HFFc6 (cell line): ENCODE measurements around the gene ZIC2. TPM values are rescaled to one million over a fixed set of nuclear protein-coding genes. Genes with fewer than 3 reads are reported as not detected.
"Not testable (repeated sequence)": the region's sequence is repeated elsewhere in the genome, so short reads cannot be mapped to it uniquely, and the experiment has no call there.

Experiments used
- DNase-seq: peaks from one replicate; pipeline ENCODE4 v3.0.0-alpha.2; 2018
- H3K27ac Mint-ChIP-seq: 2 replicates; pipeline ENCODE4 v1.8.0; 2020; ENCODE audit warnings: mild to moderate bottlenecking, mixed read lengths
- H3K27me3 Mint-ChIP-seq: 2 replicates; pipeline ENCODE4 v1.8.0; 2021; ENCODE audit warnings: mild to moderate bottlenecking, moderate library complexity, mixed read lengths; ENCODE audit not compliant: insufficient read depth
- H3K36me3 Mint-ChIP-seq: 2 replicates; pipeline ENCODE4 v1.8.0; 2021; ENCODE audit warnings: low read depth, mixed read lengths
- H3K4me1 Mint-ChIP-seq: 2 replicates; pipeline ENCODE4 v1.8.0; 2020; ENCODE audit warnings: low read depth, mixed read lengths
- H3K4me3 Mint-ChIP-seq: 2 replicates; pipeline ENCODE4 v1.8.0; 2020; ENCODE audit warnings: mild to moderate bottlenecking, moderate library complexity, mixed read lengths
- H3K9me3 Mint-ChIP-seq: 2 replicates; pipeline ENCODE4 v1.8.0; 2020; ENCODE audit warnings: mild to moderate bottlenecking, mixed read lengths
- total RNA-seq, 6 experiments: library from RNA; stranded (reverse); fragmentation: NEBNext Ultra II Directional; extraction: Animal tissue kit (Norgen Biotek cat#: 25700); gene quantifications; 2 replicates in 1 of 6; 3 replicates in 5 of 6; pipeline ENCODE4 v1.2.3, GENCODE V29; 2021
- TF ChIP-seq, protein P1 (sequence below): fragments of 200-600 bp; sonication (generic); IDR thresholded peaks from 2 replicates; pipeline ENCODE4 v1.5.0; 2021; ENCODE audit warnings: antibody characterized with exemption, mild to moderate bottlenecking

The ZIC2 gene
- total RNA-seq, 6 experiments from 2014 or later: 0.07 to 1.9 (median 1.2) TPM; not detected in 1

DNA sequence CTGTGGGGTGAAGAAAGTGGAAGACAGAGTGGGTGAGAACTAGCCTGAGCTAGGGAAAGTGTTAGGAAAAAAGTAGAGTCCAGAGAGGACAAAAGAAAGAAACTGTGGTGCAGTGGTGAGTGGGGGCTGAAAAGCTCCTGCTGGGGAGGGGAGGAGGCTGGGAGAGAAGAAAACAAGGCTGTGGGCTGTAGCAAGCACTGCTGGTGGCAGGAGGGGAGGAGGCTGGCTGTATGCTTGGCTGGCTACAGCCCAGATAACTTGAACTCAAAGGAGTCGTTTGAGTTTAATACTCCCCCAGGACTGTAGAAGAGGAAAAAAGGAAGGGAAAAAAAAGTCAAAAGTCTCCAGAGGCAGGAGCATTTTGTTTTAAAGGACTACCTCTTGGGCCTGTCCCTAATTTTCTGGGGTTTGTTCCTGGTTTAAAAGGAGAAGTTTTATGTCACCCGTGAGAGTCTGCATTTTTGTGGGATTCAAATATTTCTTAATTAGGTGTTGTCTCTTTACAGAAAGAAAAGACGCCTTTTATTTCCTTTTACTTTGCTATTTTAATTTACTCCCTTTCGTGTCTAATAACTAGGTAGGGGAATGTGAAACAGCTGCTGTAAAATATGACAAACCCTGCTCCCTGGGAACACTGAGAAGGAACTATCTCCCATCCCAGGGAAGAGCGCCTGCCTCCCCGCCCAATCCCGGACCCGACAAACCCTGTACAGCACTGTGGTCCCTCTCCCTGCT, 31.7 kb upstream of the ZIC2 start:
- no peak overlapping the region for H3K4me3 Mint-ChIP-seq
- no peak overlapping the region for H3K27ac Mint-ChIP-seq
- DNase-seq: no peak
- H3K4me1 Mint-ChIP-seq: no peaks in the 10 kb centered on the region
- H3K9me3 Mint-ChIP-seq: no peaks in the 10 kb centered on the region
- TF ChIP-seq, protein P1, sequence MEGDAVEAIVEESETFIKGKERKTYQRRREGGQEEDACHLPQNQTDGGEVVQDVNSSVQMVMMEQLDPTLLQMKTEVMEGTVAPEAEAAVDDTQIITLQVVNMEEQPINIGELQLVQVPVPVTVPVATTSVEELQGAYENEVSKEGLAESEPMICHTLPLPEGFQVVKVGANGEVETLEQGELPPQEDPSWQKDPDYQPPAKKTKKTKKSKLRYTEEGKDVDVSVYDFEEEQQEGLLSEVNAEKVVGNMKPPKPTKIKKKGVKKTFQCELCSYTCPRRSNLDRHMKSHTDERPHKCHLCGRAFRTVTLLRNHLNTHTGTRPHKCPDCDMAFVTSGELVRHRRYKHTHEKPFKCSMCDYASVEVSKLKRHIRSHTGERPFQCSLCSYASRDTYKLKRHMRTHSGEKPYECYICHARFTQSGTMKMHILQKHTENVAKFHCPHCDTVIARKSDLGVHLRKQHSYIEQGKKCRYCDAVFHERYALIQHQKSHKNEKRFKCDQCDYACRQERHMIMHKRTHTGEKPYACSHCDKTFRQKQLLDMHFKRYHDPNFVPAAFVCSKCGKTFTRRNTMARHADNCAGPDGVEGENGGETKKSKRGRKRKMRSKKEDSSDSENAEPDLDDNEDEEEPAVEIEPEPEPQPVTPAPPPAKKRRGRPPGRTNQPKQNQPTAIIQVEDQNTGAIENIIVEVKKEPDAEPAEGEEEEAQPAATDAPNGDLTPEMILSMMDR: no peak
- H3K36me3 Mint-ChIP-seq: no peaks in the 10 kb centered on the region
- peaks cover 66% of the 10 kb centered on the region for H3K27me3 Mint-ChIP-seq

DNA sequence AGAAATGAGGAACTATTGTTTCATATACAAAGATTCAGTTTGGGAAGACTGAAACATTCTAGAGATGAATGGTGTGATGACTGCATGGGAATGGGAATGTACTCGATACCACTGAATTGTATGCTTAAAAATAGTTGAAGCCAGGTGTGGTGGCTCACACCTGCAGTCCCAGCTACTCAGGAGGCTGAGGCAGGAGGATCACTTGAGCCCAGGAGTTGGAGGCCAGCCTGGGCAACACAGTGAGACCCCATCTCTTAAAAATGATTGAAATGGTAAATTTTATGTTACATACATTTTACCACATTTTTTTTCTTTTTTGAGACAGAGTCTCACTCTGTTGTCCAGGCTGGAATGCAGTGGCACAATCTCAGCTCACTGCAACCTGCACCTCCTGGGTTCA, 29.9 kb upstream of the ZIC2 start:
- H3K4me1 Mint-ChIP-seq, H3K36me3 Mint-ChIP-seq, DNase-seq, H3K4me3 Mint-ChIP-seq, H3K9me3 Mint-ChIP-seq, H3K27ac Mint-ChIP-seq: not testable (repeated sequence)
- H3K27me3 Mint-ChIP-seq: peaks cover 68% of the 10 kb centered on the region

DNA sequence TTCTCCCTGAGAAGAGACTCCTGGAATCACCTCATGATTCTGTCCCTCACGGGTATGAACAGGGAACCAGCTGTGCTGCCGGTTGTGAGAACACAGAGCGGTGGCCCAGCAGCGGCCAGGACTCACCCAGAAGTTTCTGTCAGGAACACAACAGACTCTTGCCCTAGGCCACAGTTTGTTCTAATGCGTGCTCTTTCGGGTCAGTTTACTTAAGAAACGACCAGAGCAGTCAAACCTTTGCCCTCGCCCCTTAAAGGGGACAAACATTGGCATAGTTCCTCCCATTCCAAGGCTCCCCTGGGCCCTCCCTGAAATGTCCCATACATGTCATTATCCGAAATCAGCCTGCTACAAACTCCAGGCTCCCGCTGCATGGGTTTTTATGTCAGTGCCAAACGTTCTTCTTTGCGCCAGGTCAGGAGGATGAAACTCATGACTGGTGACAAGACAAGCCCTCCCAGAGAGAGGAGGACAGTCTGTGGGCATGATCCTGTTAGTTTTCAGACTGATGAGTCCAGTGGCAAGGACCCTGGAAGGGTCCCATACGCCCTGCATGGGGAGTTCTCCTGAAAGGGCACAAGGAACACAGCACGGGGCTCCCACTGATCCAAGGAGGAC, 28.3 kb upstream of the ZIC2 start:
- no peak for DNase-seq
- Mint-ChIP-seq H3K36me3 (no peaks in the 10 kb centered on the region), H3K4me1 (peaks cover 11% of the 10 kb centered on the region; the same call in 1 of the 2 replicates), H3K27me3 (peaks cover 73% of the 10 kb centered on the region), H3K27ac (no peak overlapping the region), H3K4me3 (no peak overlapping the region), H3K9me3 (no peaks in the 10 kb centered on the region)
- TF ChIP-seq, protein P1: no peak

DNA sequence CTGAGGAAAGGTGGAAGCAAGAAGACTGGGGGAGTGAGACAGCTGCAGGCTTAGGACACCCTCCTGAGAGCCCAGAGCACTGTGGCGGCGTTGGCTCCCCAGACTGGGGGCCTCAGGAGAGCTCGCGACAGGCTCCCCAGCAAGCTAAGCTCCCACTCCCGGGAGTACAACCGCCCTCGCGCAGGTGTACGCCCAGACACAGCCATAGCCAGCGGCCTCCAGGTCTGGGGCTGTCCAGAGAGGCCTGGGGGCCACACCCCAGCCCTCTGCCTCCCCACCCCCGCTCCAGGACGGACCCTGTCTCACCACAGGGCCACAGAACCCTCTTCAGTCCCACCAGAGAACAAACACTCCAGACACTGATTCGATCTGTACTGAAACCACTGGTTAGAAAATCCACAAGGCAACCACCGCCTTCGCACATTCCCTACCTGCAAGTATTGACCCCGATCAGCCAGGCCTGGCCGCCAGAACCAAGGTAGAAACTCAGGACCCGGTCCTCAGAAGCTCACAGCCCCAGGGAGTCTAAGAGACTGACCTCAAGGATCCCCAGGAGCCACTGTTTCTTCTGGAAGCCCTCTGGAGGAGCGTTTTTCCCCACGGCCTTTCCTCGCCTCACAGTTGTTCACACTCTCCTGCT, 26.4 kb upstream of the ZIC2 start:
- Mint-ChIP-seq H3K27ac (no peak overlapping the region), H3K36me3 (no peaks in the 10 kb centered on the region), H3K27me3 (peaks cover 72% of the 10 kb centered on the region), H3K9me3 (no peaks in the 10 kb centered on the region), H3K4me3 (no peak overlapping the region; the same call in 1 of the 2 replicates), H3K4me1 (peaks cover 11% of the 10 kb centered on the region; the same call in 1 of the 2 replicates)
- no peak for DNase-seq
- TF ChIP-seq, protein P1: no peak

DNA sequence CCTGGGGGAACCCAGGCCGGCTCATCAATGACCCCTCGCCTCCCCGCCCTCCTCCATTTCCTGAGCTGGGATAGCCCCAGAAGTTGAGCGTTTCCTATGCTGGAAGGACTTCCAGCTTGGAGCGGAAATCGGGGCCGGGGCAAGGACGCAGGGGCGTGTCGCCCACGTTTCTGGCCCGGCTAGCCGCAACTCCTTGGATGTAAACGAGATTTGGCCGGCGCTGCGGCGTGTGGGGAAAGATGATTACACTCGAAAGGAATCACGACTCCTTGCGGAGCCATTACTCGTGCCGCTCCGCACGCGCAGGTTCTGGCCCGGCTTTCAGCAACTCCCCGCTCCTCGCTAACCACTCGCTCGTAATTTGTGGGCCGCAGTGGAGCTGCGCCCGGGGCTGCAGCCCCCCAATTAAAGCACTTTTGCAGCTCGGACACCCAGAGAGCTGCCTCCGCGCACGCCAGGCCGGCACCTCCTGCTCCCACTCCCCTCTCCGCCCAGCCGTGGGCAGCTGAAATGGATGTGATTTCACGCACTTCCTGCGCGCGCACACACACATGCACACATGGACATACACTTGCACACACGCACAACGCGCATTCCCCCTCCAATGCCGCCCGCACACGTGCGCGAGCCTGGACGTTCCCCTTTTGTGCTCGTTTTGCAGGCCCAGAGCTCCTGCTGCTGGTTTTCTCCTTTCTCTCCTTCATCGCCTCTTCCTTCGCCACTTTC, 25.7 kb upstream of the ZIC2 start:
- no peak overlapping the region for H3K27ac Mint-ChIP-seq
- no peaks in the 10 kb centered on the region for H3K9me3 Mint-ChIP-seq
- H3K4me1 Mint-ChIP-seq: peaks cover 11% of the 10 kb centered on the region; the same call in 1 of the 2 replicates
- peak overlapping the region; percentile 78 for H3K4me3 Mint-ChIP-seq
- peak; percentile 7 for DNase-seq
- no peaks in the 10 kb centered on the region for H3K36me3 Mint-ChIP-seq
- peaks cover 68% of the 10 kb centered on the region for H3K27me3 Mint-ChIP-seq
- TF ChIP-seq, protein P1: no peak
